Epithelial cell of proximal tubule (primary cell): ENCODE measurements around the gene DTX4. TPM values are rescaled to one million over a fixed set of nuclear protein-coding genes. Genes with fewer than 3 reads are reported as not detected.

Experiments used
- DNase-seq: peaks from one replicate; pipeline ENCODE4 v3.0.0-alpha.2; 2011; ENCODE audit warnings: low read depth
- H3K4me3 ChIP-seq: 2 replicates; pipeline ENCODE4 v1.5.1; 2011; ENCODE audit warnings: low read depth, mild to moderate bottlenecking, low read length
- CTCF ChIP-seq: conservative IDR thresholded peaks from 2 replicates; pipeline ENCODE4 v1.5.1; 2012; ENCODE audit warnings: low read depth, mild to moderate bottlenecking, low read length
- total RNA-seq: library from RNA; depleted of rRNA; stranded (reverse); fragments of >200 nt; gene quantifications from 2 replicates; pipeline ENCODE4 v1.2.3, GENCODE V29; 2015

The DTX4 gene
- total RNA-seq, 1 donor from 2014 or later = 3.0 TPM

GRCh38 chr11:59254286-59254685 is 82.4 kb downstream of the DTX4 start:
- no peak overlapping the region for H3K4me3 ChIP-seq
- no peak for DNase-seq
- TF ChIP-seq CTCF = no peak

- no peak overlapping the region for H3K4me3 ChIP-seq
- no peak for DNase-seq
- no peak for TF ChIP-seq CTCF
Measured at GRCh38 chr11:59255281-59255680, 83.3 kb downstream of the DTX4 start.

Other genes with a start within 250 kb of the DTX4 start
- gene GLYATL1, start 232.6 kb upstream of the DTX4 start, total RNA-seq = 1.7 and 5.0 TPM in 2 replicates
- gene GLYATL1B, start 85.8 kb upstream of the DTX4 start, total RNA-seq = not detected in 2 replicates
- 16.5 and 17.4 TPM in 2 replicates for gene FAM111B, start 64.9 kb upstream of the DTX4 start, total RNA-seq
- 36.8 and 44.7 TPM in 2 replicates for gene FAM111A, start 29.3 kb upstream of the DTX4 start, total RNA-seq
- gene MPEG1, start 40.8 kb downstream of the DTX4 start, total RNA-seq = not detected in 2 replicates
- gene OR5AN1, start 186.8 kb downstream of the DTX4 start, total RNA-seq = not detected in 2 replicates